Stimulated activated naive CD4-positive, alpha-beta T cell treated with Interleukin-2 at 50 U/mL for 16 hours (primary cell): ENCODE measurements around the gene CDY2A.
"Not testable (repeated sequence)": the region's sequence is repeated elsewhere in the genome, so short reads cannot be mapped to it uniquely, and the experiment has no call there.

Experiments
- DNase-seq: peaks from one replicate; lab custom pipeline; 2025; lab: John Stamatoyannopoulos, UW

CDY2A gene

GRCh38 chrY:18025487-18025886 lies at the start of gene CDY2A:
CDY2A (plus strand) TSS chrY:18025787; CDS start chrY:18026115, 328 bp downstream.
- not testable (repeated sequence) for DNase-seq

GRCh38 chrY:17997586-17997985 lies 28.0 kb upstream of the CDY2A start:
- not testable (repeated sequence) for DNase-seq

- not testable (repeated sequence) for DNase-seq
Measured at GRCh38 chrY:17998266-17998665, 27.3 kb upstream of the CDY2A start.

DNA sequence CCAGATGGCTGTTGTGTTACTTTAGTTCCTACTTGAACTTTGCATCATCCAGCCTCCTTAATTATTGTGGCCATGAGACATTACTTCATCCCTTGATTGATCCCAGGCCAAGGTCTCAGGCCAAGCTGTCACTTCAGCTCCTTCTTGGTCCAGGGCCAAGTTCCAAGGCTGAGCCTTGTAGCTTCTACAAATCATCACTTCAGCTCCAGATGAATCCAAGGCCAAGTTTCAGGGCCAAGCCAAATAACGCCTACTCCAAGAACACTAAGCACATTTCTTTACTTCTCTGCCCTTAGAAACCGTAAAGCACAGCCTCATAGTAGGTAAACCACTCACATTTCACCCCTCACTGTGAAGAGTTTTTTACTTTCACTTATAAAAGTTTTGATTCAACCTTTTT lies 1.7 kb upstream of the CDY2A start:
- DNase-seq = not testable (repeated sequence)

DNA sequence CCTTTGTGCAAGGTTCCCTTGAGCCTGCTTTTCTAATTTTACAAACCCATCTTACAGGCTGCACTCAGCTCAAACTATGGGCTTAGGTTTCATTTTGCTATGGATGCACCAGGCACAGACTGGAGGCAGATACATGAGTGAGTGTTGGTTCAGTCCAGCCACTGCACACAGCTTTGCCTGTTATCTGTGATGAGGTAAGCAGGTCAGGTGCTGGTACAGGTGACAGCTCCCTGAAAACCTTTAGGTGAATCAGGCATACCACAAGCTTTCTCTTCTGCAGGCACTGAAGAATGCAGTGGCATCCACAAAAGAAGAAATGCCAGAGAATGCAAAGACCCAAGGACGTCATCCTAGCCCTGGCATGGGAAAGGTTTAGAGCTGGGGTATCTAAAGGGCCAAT lies 3.3 kb downstream of the CDY2A start:
- DNase-seq = not testable (repeated sequence)

GRCh38 chrY:18030178-18030577 lies 4.6 kb downstream of the CDY2A start:
- not testable (repeated sequence) for DNase-seq

DNA sequence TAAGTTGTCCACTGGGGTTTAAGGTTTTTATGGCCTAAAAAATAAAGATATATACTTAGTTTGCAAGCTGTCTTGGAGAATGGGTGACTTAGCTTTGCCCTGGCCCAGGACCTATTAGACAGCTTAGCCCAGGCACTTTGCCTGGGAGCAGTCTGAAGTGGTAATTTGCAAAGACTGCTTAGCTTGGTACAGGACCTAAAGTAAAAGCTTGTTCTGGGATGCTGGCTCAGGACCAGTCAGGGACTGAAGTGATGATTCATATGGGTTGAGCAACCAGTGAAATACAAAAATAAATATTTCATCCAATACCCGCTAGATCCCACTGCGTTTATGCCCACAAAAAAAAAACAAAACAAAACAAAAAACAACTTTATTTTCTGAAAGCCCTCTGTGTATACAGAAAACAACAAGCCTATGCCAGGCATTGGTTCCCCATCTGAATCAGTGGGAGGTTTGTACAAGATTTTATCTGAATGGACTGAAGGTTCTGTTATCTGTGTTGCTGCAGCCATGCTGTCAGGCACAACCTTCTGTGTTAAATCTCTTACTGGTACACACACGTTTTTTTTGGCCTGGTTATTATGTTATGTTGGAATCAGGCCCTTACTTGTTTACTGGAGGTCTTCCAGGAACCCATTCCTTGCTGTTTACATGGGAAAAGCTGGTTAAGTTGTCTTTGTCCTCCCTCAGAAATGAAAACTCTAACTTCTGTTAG lies 8.7 kb downstream of the CDY2A start:
- not testable (repeated sequence) for DNase-seq

DNA sequence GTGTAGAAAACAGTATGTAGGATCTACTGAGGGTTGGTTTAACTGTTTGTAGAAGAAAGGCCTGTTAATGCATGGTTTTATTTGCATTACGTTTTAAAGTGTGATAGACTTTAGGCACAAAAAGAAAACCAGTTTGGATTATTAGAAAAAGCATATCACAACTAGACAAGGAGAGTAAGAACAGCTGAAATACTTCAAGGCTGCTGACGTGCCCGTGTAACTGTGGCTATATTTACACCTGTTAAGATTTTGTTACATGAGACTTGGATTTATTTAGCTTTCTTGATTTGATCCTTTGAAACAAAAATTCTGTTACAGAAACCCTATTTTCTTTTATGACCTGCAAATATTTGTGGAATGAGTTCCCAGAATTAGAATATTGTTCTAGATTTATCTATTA lies 9.3 kb downstream of the CDY2A start:
- not testable (repeated sequence) for DNase-seq

GRCh38 chrY:18044990-18045389 lies 19.4 kb downstream of the CDY2A start:
- DNase-seq = not testable (repeated sequence)

DNA sequence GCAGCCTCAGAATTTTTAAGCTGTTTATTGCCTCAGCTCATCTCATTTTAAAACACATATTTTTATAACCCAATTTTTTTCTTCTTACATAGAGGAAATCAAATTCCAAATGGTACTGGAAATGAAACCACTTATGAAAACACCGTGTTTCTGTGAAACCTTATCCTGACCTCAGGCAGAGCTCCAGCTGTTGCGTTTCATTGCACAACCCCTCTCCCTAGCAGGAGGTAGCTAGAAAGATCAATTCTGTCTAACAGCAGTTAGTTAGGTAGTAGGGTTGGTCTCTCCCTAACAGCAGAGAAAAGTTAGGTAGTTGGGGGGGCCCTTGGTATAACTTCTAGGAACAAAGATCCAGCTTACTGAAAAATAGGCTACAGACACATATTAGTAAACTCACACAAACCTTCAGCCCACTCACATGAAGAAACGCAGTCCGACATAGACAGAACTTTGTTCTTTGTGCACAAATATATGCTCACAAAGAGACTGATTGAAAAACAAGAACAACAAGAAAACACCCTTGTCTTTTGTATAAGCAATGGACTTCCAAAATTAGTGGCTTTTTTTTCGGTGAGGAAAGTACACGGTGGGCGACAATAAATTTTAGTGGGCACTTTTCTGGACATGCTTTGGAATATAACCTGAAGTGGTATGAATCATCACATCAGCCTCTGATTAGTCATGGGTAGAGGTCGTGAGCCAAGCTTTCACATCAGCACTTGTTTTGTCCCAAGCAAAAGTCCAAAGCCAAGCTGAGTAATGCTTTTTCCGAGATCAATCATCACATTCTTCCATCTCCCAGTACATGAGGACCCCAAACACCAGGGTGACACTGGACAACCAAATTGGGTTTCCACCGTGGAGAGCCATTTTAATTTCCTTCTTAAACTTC lies 22.8 kb downstream of the CDY2A start:
- DNase-seq = not testable (repeated sequence)

DNA sequence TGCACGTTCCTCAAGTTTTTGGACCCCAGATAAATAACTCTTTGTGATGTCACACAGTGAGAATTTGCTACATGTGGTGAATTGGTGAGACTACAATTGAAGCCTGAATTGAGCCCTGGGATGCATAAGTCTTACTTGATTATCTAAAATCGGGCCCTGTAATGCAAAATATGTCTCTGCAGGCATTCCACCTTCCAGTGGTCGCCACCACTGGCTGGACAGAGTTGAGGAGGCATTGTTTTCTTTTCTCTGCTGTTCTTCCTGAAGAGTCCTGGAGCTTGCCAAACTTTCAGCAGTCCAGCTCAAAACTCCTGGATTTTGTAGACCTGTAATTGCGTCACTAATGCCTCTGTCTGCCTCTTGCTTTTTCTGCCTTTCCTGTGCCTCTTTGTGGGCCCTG lies 23.5 kb downstream of the CDY2A start:
- DNase-seq = not testable (repeated sequence)

DNA sequence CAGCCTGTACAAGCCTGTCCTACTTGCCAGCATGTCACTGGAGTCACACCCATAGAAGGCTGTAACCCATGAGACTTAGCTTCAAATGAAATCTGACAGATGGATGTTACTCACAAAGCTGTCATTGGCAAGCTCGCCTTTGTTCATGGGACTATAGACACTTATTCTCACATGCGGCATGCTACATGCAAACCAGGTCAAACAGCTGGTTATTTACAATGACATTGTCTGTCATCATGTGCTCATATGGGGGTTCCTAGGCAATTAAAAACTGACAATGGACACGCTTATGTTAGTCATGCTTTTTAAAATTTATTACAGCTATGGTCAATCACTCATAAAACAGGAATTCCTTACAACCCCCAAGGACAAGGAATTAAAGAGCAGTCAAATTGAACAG lies 30.9 kb downstream of the CDY2A start:
- not testable (repeated sequence) for DNase-seq

DNA sequence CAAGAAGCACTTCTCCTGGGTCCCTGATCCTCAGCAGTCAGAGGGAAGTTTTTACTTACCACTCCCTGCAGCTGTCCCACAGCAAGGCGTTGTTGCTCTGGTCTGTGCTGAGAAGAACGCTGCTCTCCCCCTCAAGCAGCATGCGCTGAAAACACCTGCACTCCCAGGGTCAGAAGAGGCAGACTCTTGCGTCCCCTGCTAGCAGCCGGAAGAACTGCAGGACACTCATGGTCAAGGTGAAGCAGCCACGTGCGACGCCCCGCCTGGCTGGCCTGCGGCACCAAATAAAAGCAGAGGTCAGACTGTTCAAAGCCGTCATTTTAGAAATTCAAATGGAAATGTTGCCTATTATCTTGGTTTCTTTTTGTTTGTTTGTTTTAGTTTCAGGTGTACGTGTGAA lies 47.9 kb downstream of the CDY2A start:
- DNase-seq = not testable (repeated sequence)
